Measurements from ENCODE around the gene OSGIN1.
A peak's percentile ranks its signal among the peaks of the same experiment; 100 is the strongest.

OSGIN1 gene

GRCh38 chr16:83908798-83909197 is 44.2 kb upstream of the OSGIN1 start:
- peaks cover 42% of the 10 kb centered on the region for H3K4me1 Mint-ChIP-seq
- H3K4me3 Mint-ChIP-seq: no peak overlapping the region
- no peaks in the 10 kb centered on the region for H3K27me3 Mint-ChIP-seq (ENCODE audit: low read depth)
- H3K27ac Mint-ChIP-seq: no peak overlapping the region
- H3K36me3 Mint-ChIP-seq (ENCODE audit: low read depth): peaks cover 41% of the 10 kb centered on the region
- no peaks in the 10 kb centered on the region for H3K9me3 Mint-ChIP-seq
- no peak for TF ChIP-seq CTCF (IDR thresholded peaks at IDR 0.05; ENCODE audit: unreplicated experiment in 3 of 3)

GRCh38 chr16:83911290-83911689 is 41.8 kb upstream of the OSGIN1 start:
- no peak overlapping the region for H3K4me3 Mint-ChIP-seq
- TF ChIP-seq CTCF (IDR thresholded peaks at IDR 0.05; ENCODE audit: unreplicated experiment in 3 of 3): no peak
- no peaks in the 10 kb centered on the region for H3K27me3 Mint-ChIP-seq (ENCODE audit: low read depth)

GRCh38 chr16:83912519-83913244 is 40.4 kb upstream of the OSGIN1 start:
- Mint-ChIP-seq H3K4me1 (peaks cover 20% of the 10 kb centered on the region), H3K9me3 (peaks cover 2% of the 10 kb centered on the region), H3K27ac (peak overlapping the region; percentile 37 to 79 (median 44)), H3K4me3 (no peak overlapping the region), H3K27me3 (ENCODE audit: low read depth) (no peaks in the 10 kb centered on the region), H3K36me3 (ENCODE audit: low read depth) (peaks cover 67% of the 10 kb centered on the region)
- no peak for TF ChIP-seq CTCF (IDR thresholded peaks at IDR 0.05; ENCODE audit: unreplicated experiment in 3 of 3)

More at GRCh38 chr16:83911290-83911689, 41.8 kb upstream of the OSGIN1 start:
- Mint-ChIP-seq H3K9me3 (peaks cover 2% of the 10 kb centered on the region), H3K4me1 (peaks cover 32% of the 10 kb centered on the region), H3K36me3 (ENCODE audit: low read depth) (peaks cover 59% of the 10 kb centered on the region), H3K27ac (no peak overlapping the region)

GRCh38 chr16:83913245-83913633 is 39.8 kb upstream of the OSGIN1 start:
- peaks cover 2% of the 10 kb centered on the region for H3K9me3 Mint-ChIP-seq
- no peak for TF ChIP-seq CTCF (IDR thresholded peaks at IDR 0.05; ENCODE audit: unreplicated experiment in 3 of 3)
- peaks cover 72% of the 10 kb centered on the region for H3K36me3 Mint-ChIP-seq (ENCODE audit: low read depth)
- no peaks in the 10 kb centered on the region for H3K27me3 Mint-ChIP-seq (ENCODE audit: low read depth)
- H3K4me3 Mint-ChIP-seq: no peak overlapping the region
- peaks cover 20% of the 10 kb centered on the region for H3K4me1 Mint-ChIP-seq
- H3K27ac Mint-ChIP-seq: peak overlapping the region; percentile 37 to 79 (median 44)

- H3K36me3 Mint-ChIP-seq (ENCODE audit: low read depth): peaks cover 72% of the 10 kb centered on the region
Measured at GRCh38 chr16:83914091-83914710, 38.8 kb upstream of the OSGIN1 start.

More at GRCh38 chr16:83914091-83914710, 38.8 kb upstream of the OSGIN1 start:
- TF ChIP-seq CTCF (IDR thresholded peaks at IDR 0.05; ENCODE audit: unreplicated experiment in 3 of 3): no peak
- H3K9me3 Mint-ChIP-seq: peaks cover 2% of the 10 kb centered on the region
- H3K4me3 Mint-ChIP-seq: no peak overlapping the region
- peaks cover 15% of the 10 kb centered on the region for H3K4me1 Mint-ChIP-seq
- no peak overlapping the region for H3K27ac Mint-ChIP-seq
- no peaks in the 10 kb centered on the region for H3K27me3 Mint-ChIP-seq (ENCODE audit: low read depth)
